BJ (cell line): ENCODE results near the gene TSPAN18. TPM values are rescaled to one million over a fixed set of nuclear protein-coding genes. Genes with fewer than 3 reads are reported as not detected.

Experiments
- CTCF ChIA-PET: fragments of 350-600 bp; formaldehyde crosslinking; extraction: SDS; loops from one replicate; lab custom pipeline; 2021; ENCODE audit warnings: antibody characterized with exemption, inconsistent platforms; lab: Yijun Ruan, JAX
- POLR2A ChIA-PET: fragments of 300-600 bp; sonication (Branson Sonifier 250); formaldehyde crosslinking; extraction: SDS; loops from one replicate; lab custom pipeline; 2021; ENCODE audit warnings: antibody characterized with exemption; lab: Charles Lee
- DNase-seq: peaks from one replicate; pipeline ENCODE4 v3.0.0-alpha.2; 2011; ENCODE audit warnings: low read depth
- H3K27me3 ChIP-seq: 2 replicates; pipeline ENCODE4 v1.6.0; 2011; ENCODE audit warnings: low read length; ENCODE audit not compliant: control insufficient read depth, insufficient read depth
- H3K36me3 ChIP-seq: 2 replicates; pipeline ENCODE4 v1.5.1; 2011; ENCODE audit warnings: low read length; ENCODE audit not compliant: control insufficient read depth, insufficient read depth
- H3K4me3 ChIP-seq: 2 replicates; pipeline ENCODE4 v1.5.1; 2011; ENCODE audit warnings: low read depth, mild to moderate bottlenecking, control low read depth, low read length
- CTCF ChIP-seq: IDR thresholded peaks from 2 replicates; pipeline ENCODE4 v1.5.1; 2011; ENCODE audit warnings: low read depth, mild to moderate bottlenecking, control low read depth, inconsistent platforms, low read length, moderate library complexity; ENCODE audit not compliant: insufficient read depth
- polyA plus RNA-seq: library from polyadenylated mRNA; depleted of rRNA; stranded (reverse); fragments of >200 nt; gene quantifications from 2 replicates; pipeline ENCODE4 v1.2.3, GENCODE V29; 2011

TSPAN18 gene
- polyA plus RNA-seq, 1 experiment: 0.55 TPM

- Histone ChIP-seq H3K36me3 (peaks cover 5% of the 10 kb centered on the region), H3K4me3 (no peak overlapping the region), H3K27me3 (peaks cover 2% of the 10 kb centered on the region; the same call in 1 of the 2 replicates)
- CTCF ChIA-PET: interaction anchor here (1.3 to 24.5 kb wide), 9 partner anchors 10 to 359 kb away, joined by 4 to 1245 read pairs (median 22); no protein-coding TSS in a partner anchor
- TF ChIP-seq CTCF: no peak
- POLR2A ChIA-PET: interaction anchor here (0.7 kb wide), 1 partner anchor 178 kb away, joined by 3 read pairs; no protein-coding TSS in a partner anchor
- DNase-seq: no peak
Measured at GRCh38 chr11:44928816-44929215, 202.1 kb downstream of the TSPAN18 start.

DNA sequence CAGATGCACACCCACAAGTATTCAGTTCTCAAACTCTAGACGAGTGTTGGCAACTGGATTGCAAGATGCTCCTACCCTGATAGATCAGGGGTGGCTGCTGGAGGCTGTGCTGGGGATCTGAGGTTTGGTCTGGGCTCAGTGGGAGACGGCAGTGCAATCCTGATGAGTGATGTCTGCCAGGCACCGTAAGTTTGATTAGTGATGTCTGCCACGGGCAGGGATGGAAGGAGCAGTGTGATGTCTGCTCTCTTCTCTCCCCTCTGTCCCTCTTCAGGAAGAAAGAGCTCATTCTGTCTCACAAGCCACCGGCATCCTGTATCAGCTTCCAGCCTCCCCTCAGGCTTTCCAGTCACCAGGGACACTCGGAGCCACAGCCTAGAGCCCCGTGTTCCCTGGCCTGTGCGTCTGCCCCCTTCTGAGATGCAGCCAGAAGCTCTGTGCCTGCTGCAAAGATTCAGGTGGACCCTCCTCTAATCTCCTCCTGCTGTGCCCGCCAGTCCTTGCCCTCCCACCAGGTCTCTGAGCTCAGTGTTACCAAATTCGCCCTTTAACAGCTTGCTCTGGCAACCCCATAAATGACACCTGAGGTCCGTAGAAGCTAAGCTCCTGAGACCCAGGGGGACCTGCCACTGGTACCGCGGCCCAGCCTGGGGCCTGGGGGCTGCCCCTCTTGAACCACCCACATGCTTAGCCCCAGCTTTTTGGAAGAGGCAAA lies 204.0 kb downstream of the TSPAN18 start:
- H3K36me3 ChIP-seq: peaks cover 11% of the 10 kb centered on the region

GRCh38 chr11:44931466-44931865 lies 204.7 kb downstream of the TSPAN18 start:
- peaks cover 2% of the 10 kb centered on the region; the same call in 1 of the 2 replicates for H3K27me3 ChIP-seq
- peaks cover 11% of the 10 kb centered on the region for H3K36me3 ChIP-seq
- no peak for DNase-seq
- no peak overlapping the region for H3K4me3 ChIP-seq
- ChIA-PET CTCF (interaction anchor here (1.4 to 24.5 kb wide), 4 partner anchors 7 to 169 kb away, joined by 3 to 1245 read pairs (median 60); partner anchors contain the start of gene TP53I11), POLR2A (interaction anchor here (0.6 kb wide), 1 partner anchor 171 kb away, joined by 10 read pairs; no protein-coding TSS in a partner anchor)
- TF ChIP-seq CTCF: no peak

More for the DNA sequence above, 204.0 kb downstream of the TSPAN18 start:
- ChIA-PET CTCF (interaction anchor here (0.8 to 24.5 kb wide), 5 partner anchors 8 to 400 kb away, joined by 3 to 1245 read pairs (median 4); partner anchors contain the start of gene TP53I11), POLR2A (no interaction called here)
- H3K27me3 ChIP-seq: peaks cover 2% of the 10 kb centered on the region; the same call in 1 of the 2 replicates
- no peak for TF ChIP-seq CTCF
- no peak for DNase-seq
- H3K4me3 ChIP-seq: no peak overlapping the region

GRCh38 chr11:44934110-44934509 lies 207.3 kb downstream of the TSPAN18 start:
- Histone ChIP-seq H3K4me3 (no peak overlapping the region), H3K36me3 (peaks cover 13% of the 10 kb centered on the region), H3K27me3 (peaks cover 2% of the 10 kb centered on the region; the same call in 1 of the 2 replicates)
- DNase-seq: no peak
- no peak for TF ChIP-seq CTCF
- ChIA-PET CTCF (interaction anchor here (24.5 kb wide), 1 partner anchor 167 kb away, joined by 1245 read pairs; no protein-coding TSS in a partner anchor), POLR2A (no interaction called here)

- CTCF ChIA-PET: interaction anchor here (24.5 kb wide), 1 partner anchor 166 kb away, joined by 1245 read pairs; no protein-coding TSS in a partner anchor
Measured at GRCh38 chr11:44934735-44935250, 208.0 kb downstream of the TSPAN18 start.

More at GRCh38 chr11:44934735-44935250, 208.0 kb downstream of the TSPAN18 start:
- DNase-seq: no peak
- H3K27me3 ChIP-seq: peaks cover 2% of the 10 kb centered on the region; the same call in 1 of the 2 replicates
- POLR2A ChIA-PET: no interaction called here
- H3K36me3 ChIP-seq: peaks cover 13% of the 10 kb centered on the region
- TF ChIP-seq CTCF: no peak
- no peak overlapping the region for H3K4me3 ChIP-seq
